ENCODE measurements around the gene HS6ST2. TPM values are rescaled to one million over a fixed set of nuclear protein-coding genes. Genes with fewer than 3 reads are reported as not detected.

Gene HS6ST2
- total RNA-seq, 1 experiment from 2014 or later, result 24.6 TPM

DNA sequence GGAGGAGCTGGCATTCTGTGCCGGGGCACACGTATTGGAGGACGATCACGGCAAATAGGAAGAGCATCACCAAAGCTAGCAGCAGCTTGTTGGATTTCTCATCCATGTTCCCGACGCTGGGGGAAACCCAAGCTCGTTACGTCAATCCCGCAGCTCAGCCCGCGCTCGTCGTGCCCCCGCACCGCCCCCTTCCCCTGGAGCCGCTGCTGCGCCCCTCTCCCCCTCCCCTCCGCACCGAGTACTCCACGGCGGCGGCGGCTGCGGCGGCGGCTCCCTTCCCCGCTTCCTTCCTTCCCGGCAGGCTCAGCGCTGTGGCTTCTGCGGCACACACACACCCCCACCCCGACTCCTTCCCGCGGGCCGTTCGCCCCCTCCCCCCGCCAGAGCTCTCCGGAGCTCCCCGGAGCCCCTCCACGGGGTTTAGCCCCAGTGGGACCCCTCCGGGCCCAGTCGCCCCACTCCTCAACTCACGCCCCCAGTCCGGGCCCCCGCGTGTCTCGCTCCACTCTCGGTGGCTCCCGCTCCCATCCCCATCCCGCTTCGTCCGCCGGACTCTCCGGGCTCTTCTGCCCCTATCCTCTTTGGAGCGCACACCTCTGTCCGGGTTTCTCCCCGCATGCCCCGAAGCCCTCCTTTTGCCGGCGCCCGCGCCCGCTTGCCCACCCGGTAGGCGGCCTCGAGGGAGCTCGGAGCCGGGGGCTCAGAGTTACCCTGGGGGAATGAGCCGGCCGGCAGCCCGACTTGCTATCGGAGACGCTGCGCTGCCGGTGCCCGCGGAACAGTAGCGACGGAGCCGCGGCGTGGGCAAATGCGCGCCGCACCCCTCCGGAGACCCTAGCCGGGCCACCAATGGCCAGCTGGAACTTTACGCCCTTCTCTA is 978 bp downstream of the HS6ST2 start:
- POLR2A ChIA-PET, result no interaction called here
- no peaks in the 10 kb centered on the region for H3K9me2 ChIP-seq (ENCODE audit: insufficient read depth)
- ATAC-seq (peak; percentile 61), DNase-seq (ENCODE audit: low read depth, low spot score) (no peak)
- H3K79me2 ChIP-seq (ENCODE audit: insufficient read depth, low read length), result peaks cover 30% of the 10 kb centered on the region
- RAD21 ChIA-PET (ENCODE audit: low non-redundant PET in 1 of 2, low total read pairs in 2 of 2, uncharacterized antibody in 2 of 2, unreplicated experiment in 2 of 2), result no interaction called here
- intact Hi-C loops (cut with micrococcal nuclease), result no loop called here
- H3K9me3 ChIP-seq (ENCODE audit: control insufficient read depth in 1 of 2, insufficient read depth in 1 of 2, low read depth in 1 of 2, low read length in 2 of 2), result no peaks in the 10 kb centered on the region
- H3K27me3 ChIP-seq (ENCODE audit: insufficient read depth, low read length), result no peaks in the 10 kb centered on the region
- no peaks in the 10 kb centered on the region; a peak in 1 of 4 replicates for H3K36me3 ChIP-seq (ENCODE audit: control insufficient read depth in 1 of 2, insufficient read depth in 2 of 2, low read length in 2 of 2)
- no peak overlapping the region for H2AFZ ChIP-seq (ENCODE audit: low read depth, low read length, poor library complexity, severe bottlenecking)
- H3K4me1 ChIP-seq (ENCODE audit: control insufficient read depth in 1 of 2, insufficient read depth in 2 of 2, low read length in 2 of 2), result peaks cover 12 to 24% of the 10 kb centered on the region in 2 experiments
- no peaks in the 10 kb centered on the region for H4K20me1 ChIP-seq (ENCODE audit: insufficient read depth)
- peak overlapping the region; percentile 74 for H3K27ac ChIP-seq (ENCODE audit: low read depth, low read length)
- CTCF ChIA-PET, result interaction anchor here (2.7 kb wide), 1 partner anchor 9 kb away, joined by 8 read pairs; no protein-coding TSS in a partner anchor
- no TSS peak for BruUV-seq (replicated peaks)
- TF ChIP-seq RAD21 (IDR thresholded peaks at IDR 0.05; ENCODE audit: low read depth), result no peak
- TF ChIP-seq REST (IDR thresholded peaks at IDR 0.05; ENCODE audit: low read depth), result no peak
- no peak for TF ChIP-seq SP1 (IDR thresholded peaks at IDR 0.05; ENCODE audit: low read depth)
- no peak for TF ChIP-seq EZH2 (IDR thresholded peaks at IDR 0.05)
- TF ChIP-seq ELF1 (IDR thresholded peaks at IDR 0.05; ENCODE audit: borderline replicate concordance, low read depth), result no peak
- no peak for TF ChIP-seq CBX3 (IDR thresholded peaks at IDR 0.05; ENCODE audit: low read depth)
- no peak for TF ChIP-seq ATF3 (IDR thresholded peaks at IDR 0.05)
- TF ChIP-seq SIN3A (IDR thresholded peaks at IDR 0.05; ENCODE audit: low read depth), result no peak
- H3K4me3 ChIP-seq (replicated peaks in 1 of 2; ENCODE audit: low read depth in 1 of 2, low read length in 2 of 2), result peak overlapping the region; percentile 53 to 64
- H3K4me2 ChIP-seq (ENCODE audit: low read length), result peak overlapping the region; percentile 87
- H3K9ac ChIP-seq (ENCODE audit: low read length), result peak overlapping the region; percentile 86

All from HCT116 (cell line).